Measurements from ENCODE around the gene HOXA7.

HOXA7 gene

GRCh38 chr7:27155816-27156507 lies 513 bp downstream of the HOXA7 start (continued):
- peak; percentile 90 for TF ChIP-seq ZBTB26 (tag by site-specific recombination; optimal IDR thresholded peaks at IDR 0.05)
- TF ChIP-seq ZNF223 (tag by site-specific recombination; IDR thresholded peaks at IDR 0.05), result no peak
- TF ChIP-seq ZNF248 (tag by site-specific recombination; IDR thresholded peaks at IDR 0.05), result no peak

GRCh38 chr7:27154901-27155815 lies 1.3 kb downstream of the HOXA7 start:
- CTCF ChIA-PET, result interaction anchor here (0.5 to 2.8 kb wide), 6 partner anchors 11 to 797 kb away, joined by 3 to 11 read pairs (median 4); partner anchors contain the start of gene HOXA5
- Histone ChIP-seq H3K4me1 (ENCODE audit: control insufficient read depth, insufficient read depth, low read length) (peaks cover 17% of the 10 kb centered on the region), H3K27ac (ENCODE audit: extremely low read depth, low read depth, low read length) (peak overlapping the region; percentile 94), H3K4me3 (ENCODE audit: low read depth, low read length) (peak overlapping the region; percentile 69), H3K36me3 (ENCODE audit: control insufficient read depth in 2 of 2, insufficient read depth in 1 of 2, low read length in 2 of 2) (peaks cover 0 to 17% of the 10 kb centered on the region in 2 experiments; a peak in 1 of 3 replicates), H3K9me3 (ENCODE audit: control insufficient read depth, insufficient read depth, low read depth, low read length) (no peaks in the 10 kb centered on the region)
- TF ChIP-seq ZBTB20 (tag by site-specific recombination; IDR thresholded peaks at IDR 0.05) (no peak), ZNF843 (tag by site-specific recombination; IDR thresholded peaks at IDR 0.05) (no peak), ZNF513 (tag by site-specific recombination; IDR thresholded peaks at IDR 0.05) (peak; percentile 91), ZBTB10 (tag by site-specific recombination; IDR thresholded peaks at IDR 0.05) (no peak), MYNN (tag by site-specific recombination; IDR thresholded peaks at IDR 0.05; ENCODE audit: borderline replicate concordance) (no peak), SCRT1 (tag by site-specific recombination; IDR thresholded peaks at IDR 0.05; ENCODE audit: borderline replicate concordance) (no peak), PRDM1 (tag by site-specific recombination; IDR thresholded peaks at IDR 0.05) (0 out of 2 replicates have a peak, but pooled peaks have one; percentile 67), ZNF433 (tag by site-specific recombination; IDR thresholded peaks at IDR 0.05; ENCODE audit: low read depth) (no peak), ZNF335 (tag by site-specific recombination; conservative IDR thresholded peaks at IDR 0.05) (peak; percentile 80), CTCF (tag by site-specific recombination; IDR thresholded peaks at IDR 0.05) (no peak)
- POLR2A ChIA-PET, result interaction anchor here (1.6 kb wide), 2 partner anchors 16 to 1293 kb away, joined by 4 read pairs; no protein-coding TSS in a partner anchor
